OCI-LY1 (cell line): Measurements from ENCODE around the gene LHFPL2.

Experiments
- CTCF ChIP-seq: fragments of 200-600 bp; sonication (generic), shearing (Covaris generic); IDR thresholded peaks from 2 replicates; pipeline ENCODE4 v1.5.1; 2017; ENCODE audit warnings: mild to moderate bottlenecking, antibody characterized with exemption, low read length, moderate library complexity, mixed read lengths
- EZH2 ChIP-seq: fragments of 200-600 bp; sonication (generic), shearing (Covaris generic); IDR thresholded peaks from 2 replicates; pipeline ENCODE4 v1.8.0; 2017; ENCODE audit warnings: borderline replicate concordance, mixed run types, mild to moderate bottlenecking, antibody characterized with exemption, low read length, moderate library complexity, mixed read lengths

- TF ChIP-seq CTCF = no peak
- TF ChIP-seq EZH2 = no peak
These were observed 2.9 kb upstream of the LHFPL2 start for GRCh38 chr5:78651468-78651867.
